SU-DHL-6 (cell line): ENCODE results near the gene SKIC8.

Source experiments
- H2AFZ ChIP-seq: fragments of 200-600 bp; sonication (generic); 2 replicates; pipeline ENCODE4 v1.6.1; 2014; ENCODE audit warnings: low read depth, mild to moderate bottlenecking, moderate library complexity, mixed read lengths, antibody characterized with exemption, low read length; ENCODE audit not compliant: severe bottlenecking
- H3F3A ChIP-seq: fragments of 200-600 bp; shearing (Covaris generic); 2 replicates; pipeline ENCODE4 v1.6.0; 2016; ENCODE audit warnings: antibody characterized with exemption, mild to moderate bottlenecking; ENCODE audit not compliant: insufficient read depth
- H3K27ac ChIP-seq: fragments of 200-600 bp; sonication (generic); 2 replicates; pipeline ENCODE4 v1.5.1; 2016; ENCODE audit warnings: low read depth, mild to moderate bottlenecking, low read length, moderate library complexity, mixed read lengths
- H3K27me3 ChIP-seq: fragments of 200-600 bp; sonication (generic), shearing (Covaris generic); 2 replicates; pipeline ENCODE4 v1.6.0; 2014; ENCODE audit warnings: mild to moderate bottlenecking, low read length
- H3K36me3 ChIP-seq: fragments of 200-600 bp; sonication (generic); 2 replicates; pipeline ENCODE4 v1.6.1; 2014; ENCODE audit warnings: mild to moderate bottlenecking, low read length, mixed read lengths
- H3K4me2 ChIP-seq: fragments of 300-600, 200-600 bp; shearing (Covaris generic), sonication (generic); 2 replicates; pipeline ENCODE4 v1.6.0; 2014; ENCODE audit warnings: low read length, low read depth, mild to moderate bottlenecking; ENCODE audit not compliant: poor library complexity, severe bottlenecking
- H3K4me3 ChIP-seq: fragments of 200-600 bp; sonication (generic); 2 replicates; pipeline ENCODE4 v1.5.1; 2014; ENCODE audit warnings: antibody characterized with exemption, low read length, mild to moderate bottlenecking, mixed read lengths; ENCODE audit not compliant: insufficient read depth, poor library complexity, severe bottlenecking
- H3K79me2 ChIP-seq: fragments of 200-600 bp; sonication (generic); 2 replicates; pipeline ENCODE4 v1.6.1; 2014; ENCODE audit warnings: mild to moderate bottlenecking, low read length, moderate library complexity; ENCODE audit not compliant: insufficient read depth
- H3K9ac ChIP-seq: fragments of 200-600 bp; sonication (generic); 2 replicates; pipeline ENCODE4 v1.7.0; 2014; ENCODE audit warnings: mild to moderate bottlenecking, low read length
- H3K9me2 ChIP-seq: fragments of 200-600 bp; sonication (generic); replicated peaks from 2 replicates; pipeline ENCODE4 v1.6.1; 2014; ENCODE audit warnings: low read length; ENCODE audit not compliant: insufficient read depth
- H3K9me3 ChIP-seq: fragments of 200-600 bp; sonication (generic); 2 replicates; pipeline ENCODE4 v1.6.1; 2014; ENCODE audit warnings: low read length, mixed read lengths; ENCODE audit not compliant: insufficient read depth
- H4K20me1 ChIP-seq: fragments of 200-600 bp; sonication (generic); 2 replicates; pipeline ENCODE4 v1.6.1; 2014; ENCODE audit warnings: low read depth, mild to moderate bottlenecking, antibody characterized with exemption, low read length, moderate library complexity, mixed read lengths
- EZH2phosphoT487 ChIP-seq: fragments of 200-600 bp; sonication (generic), shearing (Covaris generic); conservative IDR thresholded peaks from 2 replicates; pipeline ENCODE4 v1.6.1; 2018; ENCODE audit warnings: mild to moderate bottlenecking, antibody characterized with exemption, low read length, moderate library complexity, mixed read lengths
- TF ChIP-seq, protein P1 (sequence below): fragments of 200-600 bp; sonication (generic); IDR thresholded peaks from one replicate; pipeline ENCODE4 v1.5.1; 2017; ENCODE audit warnings: antibody characterized with exemption, mild to moderate bottlenecking, low read length, moderate library complexity; ENCODE audit not compliant: insufficient read depth, poor library complexity, severe bottlenecking

The SKIC8 gene

DNA sequence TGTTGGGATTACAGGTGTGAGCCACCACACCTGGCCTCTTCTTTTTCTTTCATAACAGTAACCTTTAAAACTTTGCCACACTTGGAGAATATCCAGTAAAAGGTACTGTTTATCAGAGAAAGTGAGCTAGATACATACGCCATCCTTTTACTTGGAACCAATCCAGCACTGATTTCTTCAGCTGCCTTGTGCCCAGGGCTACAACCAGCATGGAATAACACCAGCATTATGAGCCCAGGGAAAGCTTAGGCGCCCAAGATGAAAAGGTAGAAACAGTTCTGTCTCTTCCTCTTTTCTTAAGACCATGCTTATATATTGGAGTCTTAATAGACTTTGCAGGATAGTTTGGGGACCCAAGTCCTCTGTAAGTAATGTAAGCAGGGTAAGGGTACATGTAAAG, 8.4 kb downstream of the SKIC8 start:
- Histone ChIP-seq H3F3A (no peaks in the 10 kb centered on the region), H3K4me3 (no peak overlapping the region), H3K9me3 (no peaks in the 10 kb centered on the region), H3K9me2 (no peaks in the 10 kb centered on the region), H3K79me2 (no peaks in the 10 kb centered on the region), H3K27me3 (no peaks in the 10 kb centered on the region), H4K20me1 (no peaks in the 10 kb centered on the region), H3K4me2 (no peak overlapping the region), H3K36me3 (no peaks in the 10 kb centered on the region), H3K9ac (no peak overlapping the region), H2AFZ (no peak overlapping the region), H3K27ac (no peak overlapping the region)
- TF ChIP-seq, protein P1, sequence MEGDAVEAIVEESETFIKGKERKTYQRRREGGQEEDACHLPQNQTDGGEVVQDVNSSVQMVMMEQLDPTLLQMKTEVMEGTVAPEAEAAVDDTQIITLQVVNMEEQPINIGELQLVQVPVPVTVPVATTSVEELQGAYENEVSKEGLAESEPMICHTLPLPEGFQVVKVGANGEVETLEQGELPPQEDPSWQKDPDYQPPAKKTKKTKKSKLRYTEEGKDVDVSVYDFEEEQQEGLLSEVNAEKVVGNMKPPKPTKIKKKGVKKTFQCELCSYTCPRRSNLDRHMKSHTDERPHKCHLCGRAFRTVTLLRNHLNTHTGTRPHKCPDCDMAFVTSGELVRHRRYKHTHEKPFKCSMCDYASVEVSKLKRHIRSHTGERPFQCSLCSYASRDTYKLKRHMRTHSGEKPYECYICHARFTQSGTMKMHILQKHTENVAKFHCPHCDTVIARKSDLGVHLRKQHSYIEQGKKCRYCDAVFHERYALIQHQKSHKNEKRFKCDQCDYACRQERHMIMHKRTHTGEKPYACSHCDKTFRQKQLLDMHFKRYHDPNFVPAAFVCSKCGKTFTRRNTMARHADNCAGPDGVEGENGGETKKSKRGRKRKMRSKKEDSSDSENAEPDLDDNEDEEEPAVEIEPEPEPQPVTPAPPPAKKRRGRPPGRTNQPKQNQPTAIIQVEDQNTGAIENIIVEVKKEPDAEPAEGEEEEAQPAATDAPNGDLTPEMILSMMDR: no peak
- no peak for TF ChIP-seq EZH2phosphoT487

DNA sequence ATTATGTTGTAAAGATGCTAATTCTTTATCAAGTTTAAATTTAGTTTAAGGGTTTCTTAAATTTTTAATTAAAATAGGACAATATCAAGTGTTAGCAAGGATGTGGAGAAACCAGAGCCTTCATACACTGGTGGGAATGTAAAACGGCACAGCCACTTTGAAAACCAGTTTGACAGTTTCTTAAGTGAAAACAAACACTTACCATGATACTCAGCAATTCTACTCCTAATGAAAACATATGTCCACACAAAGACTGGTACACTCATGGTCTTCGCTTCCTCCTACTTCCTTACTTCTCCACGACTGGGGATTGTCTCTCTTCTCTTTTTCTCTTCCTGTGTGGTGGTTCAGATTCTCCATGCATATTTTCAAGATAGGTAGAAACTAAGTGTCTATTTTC, 9.2 kb downstream of the SKIC8 start:
- Histone ChIP-seq H3K4me2 (no peak overlapping the region), H3K36me3 (no peaks in the 10 kb centered on the region), H3K27me3 (no peaks in the 10 kb centered on the region), H3F3A (no peaks in the 10 kb centered on the region), H3K9ac (no peak overlapping the region), H3K79me2 (no peaks in the 10 kb centered on the region), H3K4me3 (no peak overlapping the region), H3K27ac (no peak overlapping the region), H3K9me3 (no peaks in the 10 kb centered on the region), H2AFZ (no peak overlapping the region), H4K20me1 (no peaks in the 10 kb centered on the region), H3K9me2 (no peaks in the 10 kb centered on the region)
- TF ChIP-seq, protein P1: no peak
- TF ChIP-seq EZH2phosphoT487: no peak

DNA sequence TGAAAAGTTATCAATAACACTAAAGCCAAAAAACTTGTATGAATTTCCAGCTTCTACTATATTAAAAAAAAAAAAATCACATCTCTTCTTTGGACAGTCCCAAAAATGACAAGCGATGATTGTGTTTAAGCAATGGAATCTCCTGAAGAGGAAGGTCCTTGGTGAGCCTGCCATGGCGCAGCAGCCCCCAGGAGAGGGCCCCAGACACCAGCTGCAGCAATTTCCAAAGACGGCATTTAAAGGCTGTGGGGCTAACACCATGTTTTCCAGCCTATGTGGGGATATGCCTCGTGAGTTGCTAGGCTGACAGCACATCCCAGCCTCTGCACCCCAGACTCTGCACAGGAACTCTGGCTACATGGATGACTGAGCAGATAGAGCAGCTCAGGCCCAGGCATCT, 14.7 kb downstream of the SKIC8 start:
- Histone ChIP-seq H3K9me2 (no peaks in the 10 kb centered on the region), H3K9ac (no peak overlapping the region), H3K27me3 (no peaks in the 10 kb centered on the region), H3K4me3 (no peak overlapping the region), H3K9me3 (no peaks in the 10 kb centered on the region), H3K4me2 (no peak overlapping the region), H3K27ac (no peak overlapping the region), H3F3A (no peaks in the 10 kb centered on the region), H3K36me3 (no peaks in the 10 kb centered on the region), H2AFZ (no peak overlapping the region), H4K20me1 (no peaks in the 10 kb centered on the region), H3K79me2 (no peaks in the 10 kb centered on the region)
- TF ChIP-seq, protein P1: no peak
- no peak for TF ChIP-seq EZH2phosphoT487

DNA sequence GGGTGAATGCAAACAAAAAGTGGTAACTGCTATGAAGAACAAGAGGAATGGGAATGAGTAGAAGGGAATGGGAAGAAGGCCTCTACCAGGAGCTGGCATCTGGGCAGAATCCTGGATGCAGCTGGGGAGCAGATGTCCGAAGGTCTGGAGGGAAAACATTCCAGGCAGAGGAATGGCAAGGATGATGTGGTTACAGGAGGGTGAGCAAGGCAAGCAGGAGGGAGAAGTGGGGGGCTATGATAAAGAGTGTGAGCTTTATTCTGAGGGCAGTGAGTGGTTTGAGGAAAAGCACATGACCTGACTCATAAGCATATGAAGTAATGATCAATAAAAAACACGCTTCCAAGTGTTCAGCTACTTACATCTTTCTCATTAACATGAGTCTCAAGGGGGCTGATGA, 17.1 kb downstream of the SKIC8 start:
- TF ChIP-seq EZH2phosphoT487: no peak
- H3K36me3 ChIP-seq: no peaks in the 10 kb centered on the region
- H3K79me2 ChIP-seq: no peaks in the 10 kb centered on the region

More for the DNA sequence above, 17.1 kb downstream of the SKIC8 start:
- Histone ChIP-seq H3K9me3 (no peaks in the 10 kb centered on the region), H2AFZ (no peak overlapping the region), H3K4me3 (no peak overlapping the region), H3K9ac (no peak overlapping the region), H3F3A (no peaks in the 10 kb centered on the region), H3K27ac (no peak overlapping the region), H3K4me2 (no peak overlapping the region), H3K27me3 (no peaks in the 10 kb centered on the region), H3K9me2 (no peaks in the 10 kb centered on the region), H4K20me1 (no peaks in the 10 kb centered on the region)
